NT2/D1 (cell line): ENCODE measurements around the gene ADGRF4.

ENCODE experiments used
- DNase-seq: peaks from one replicate; pipeline ENCODE4 v3.0.0-alpha.2; 2011; ENCODE audit warnings: low read depth, low spot score
- H3K27me3 ChIP-seq: 2 replicates; pipeline ENCODE4 v1.6.0; 2011; ENCODE audit warnings: mild to moderate bottlenecking; ENCODE audit not compliant: insufficient read length, insufficient read depth
- H3K36me3 ChIP-seq: 2 replicates; pipeline ENCODE4 v1.6.1; 2011; ENCODE audit warnings: mild to moderate bottlenecking, low read length, mixed read lengths; ENCODE audit not compliant: insufficient read depth, insufficient read length
- H3K4me1 ChIP-seq: 2 replicates; pipeline ENCODE4 v1.5.1; 2011; ENCODE audit not compliant: insufficient read depth, insufficient read length
- H3K4me3 ChIP-seq: 2 replicates; pipeline ENCODE4 v1.5.1; 2011; ENCODE audit warnings: low read depth; ENCODE audit not compliant: insufficient read length
- H3K9ac ChIP-seq: 2 replicates; pipeline ENCODE4 v1.6.0; 2011; ENCODE audit warnings: low read depth; ENCODE audit not compliant: insufficient read length
- H3K9me3 ChIP-seq: 2 replicates; pipeline ENCODE4 v1.5.1; 2011; ENCODE audit warnings: mild to moderate bottlenecking, low read length; ENCODE audit not compliant: insufficient read depth
- SUZ12 ChIP-seq: IDR thresholded peaks from 2 replicates; pipeline ENCODE4 v1.6.1; 2011; ENCODE audit not compliant: insufficient read length, insufficient read depth; ENCODE audit errors: extremely low read depth
- YY1 ChIP-seq: IDR thresholded peaks from 2 replicates; pipeline ENCODE4 v1.6.1; 2011; ENCODE audit not compliant: insufficient read length, insufficient read depth
- ZNF274 ChIP-seq: IDR thresholded peaks from 2 replicates; pipeline ENCODE4 v1.6.1; 2011; ENCODE audit warnings: mild to moderate bottlenecking, low read depth, low read length

ADGRF4 gene

GRCh38 chr6:47687432-47687831, 10.9 kb upstream of the ADGRF4 start:
- H3K4me1 ChIP-seq, result no peaks in the 10 kb centered on the region
- DNase-seq, result no peak
- no peaks in the 10 kb centered on the region for H3K27me3 ChIP-seq
- no peak overlapping the region for H3K9ac ChIP-seq
- H3K4me3 ChIP-seq, result no peak overlapping the region
- TF ChIP-seq ZNF274 (no peak), SUZ12 (no peak), YY1 (no peak)
- no peaks in the 10 kb centered on the region for H3K9me3 ChIP-seq
- H3K36me3 ChIP-seq, result no peaks in the 10 kb centered on the region

- TF ChIP-seq ZNF274 (no peak), YY1 (no peak), SUZ12 (no peak)
- Histone ChIP-seq H3K36me3 (no peaks in the 10 kb centered on the region), H3K9ac (no peak overlapping the region), H3K27me3 (no peaks in the 10 kb centered on the region), H3K4me3 (no peak overlapping the region), H3K9me3 (no peaks in the 10 kb centered on the region), H3K4me1 (no peaks in the 10 kb centered on the region)
- DNase-seq, result no peak
These were observed 8.2 kb upstream of the ADGRF4 start for GRCh38 chr6:47690214-47690613.

DNA sequence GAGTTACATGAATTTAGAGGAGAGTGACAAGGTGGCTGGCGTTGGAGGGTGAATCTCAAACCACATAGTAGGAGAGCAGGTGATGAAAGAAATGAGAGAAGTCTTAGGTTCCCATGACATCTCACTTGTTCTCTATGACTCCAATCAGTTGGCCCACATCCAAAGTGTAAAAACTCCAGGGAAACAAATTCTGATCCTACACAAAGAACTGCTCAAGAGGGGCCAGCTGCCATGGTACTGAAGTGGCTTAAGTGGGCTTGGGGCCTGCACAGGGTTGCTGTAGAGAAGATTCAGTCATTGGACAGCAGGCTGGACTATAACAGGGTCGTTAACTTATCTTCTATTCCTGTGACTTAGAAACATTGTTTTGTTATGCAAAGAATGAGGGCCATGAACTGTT, 7.6 kb upstream of the ADGRF4 start:
- H3K9me3 ChIP-seq, result no peaks in the 10 kb centered on the region
- H3K9ac ChIP-seq, result no peak overlapping the region
- no peaks in the 10 kb centered on the region for H3K27me3 ChIP-seq
- H3K4me3 ChIP-seq, result no peak overlapping the region
- no peaks in the 10 kb centered on the region for H3K36me3 ChIP-seq
- no peak for TF ChIP-seq ZNF274
- no peak for TF ChIP-seq YY1
- no peak for TF ChIP-seq SUZ12
- no peaks in the 10 kb centered on the region for H3K4me1 ChIP-seq
- DNase-seq, result no peak

DNA sequence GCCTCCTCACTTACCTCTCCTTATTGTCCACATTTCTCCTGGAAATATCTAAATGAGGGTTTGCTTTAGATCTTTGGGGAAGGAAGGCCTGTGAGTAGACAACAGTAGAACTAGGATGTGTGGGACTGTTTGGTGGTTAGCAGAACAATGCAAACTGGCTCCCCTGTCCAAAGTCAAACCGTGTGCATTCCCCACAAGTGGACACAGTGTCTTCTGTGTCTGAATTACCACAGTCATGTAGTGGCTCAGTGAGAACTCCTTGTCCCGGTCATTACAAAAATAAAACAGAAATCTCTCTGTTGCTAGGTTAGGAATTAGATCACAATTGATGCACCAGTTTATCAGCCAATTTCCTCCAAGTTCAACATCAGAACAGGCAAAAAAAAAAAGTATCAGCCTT, 455 bp upstream of the ADGRF4 start:
- Histone ChIP-seq H3K9me3 (no peaks in the 10 kb centered on the region), H3K4me3 (no peak overlapping the region), H3K36me3 (no peaks in the 10 kb centered on the region), H3K9ac (no peak overlapping the region), H3K27me3 (no peaks in the 10 kb centered on the region), H3K4me1 (no peaks in the 10 kb centered on the region)
- TF ChIP-seq YY1 (no peak), SUZ12 (no peak), ZNF274 (no peak)
- no peak for DNase-seq

- TF ChIP-seq YY1 (no peak), SUZ12 (no peak)
- no peaks in the 10 kb centered on the region for H3K9me3 ChIP-seq
- H3K27me3 ChIP-seq, result no peaks in the 10 kb centered on the region
- H3K9ac ChIP-seq, result no peak overlapping the region
- no peak overlapping the region for H3K4me3 ChIP-seq
- H3K36me3 ChIP-seq, result no peaks in the 10 kb centered on the region
- H3K4me1 ChIP-seq, result no peaks in the 10 kb centered on the region
- no peak for DNase-seq
These were observed 1.7 kb downstream of the ADGRF4 start for GRCh38 chr6:47700053-47700452.

DNA sequence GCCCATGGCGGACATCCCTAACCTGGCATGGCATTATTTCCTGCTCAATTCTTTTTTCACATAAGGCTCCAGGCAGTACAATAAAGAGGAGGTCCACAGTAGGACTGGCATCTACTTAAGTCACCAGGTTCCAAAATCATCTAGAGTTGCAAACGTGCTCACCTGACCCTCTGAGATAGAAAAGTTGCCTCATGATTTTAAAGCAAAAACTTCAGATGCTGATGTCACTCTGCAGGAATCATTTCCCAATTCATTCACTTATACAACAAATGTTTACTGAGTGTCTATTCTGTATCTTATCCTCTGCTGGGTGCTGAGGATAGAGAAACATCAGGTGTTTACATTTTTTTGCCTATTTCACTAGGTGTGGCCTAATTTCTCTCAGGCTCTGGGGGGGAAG, 2.2 kb downstream of the ADGRF4 start:
- H3K27me3 ChIP-seq, result no peaks in the 10 kb centered on the region
- H3K9ac ChIP-seq, result no peak overlapping the region
- no peaks in the 10 kb centered on the region for H3K4me1 ChIP-seq
- no peak overlapping the region for H3K4me3 ChIP-seq
- no peaks in the 10 kb centered on the region for H3K36me3 ChIP-seq
- no peaks in the 10 kb centered on the region for H3K9me3 ChIP-seq
- TF ChIP-seq ZNF274, result no peak
- TF ChIP-seq SUZ12, result no peak
- no peak for TF ChIP-seq YY1
- DNase-seq, result no peak

GRCh38 chr6:47701363-47701762, 3.0 kb downstream of the ADGRF4 start:
- Histone ChIP-seq H3K27me3 (no peaks in the 10 kb centered on the region), H3K36me3 (no peaks in the 10 kb centered on the region), H3K9me3 (no peaks in the 10 kb centered on the region), H3K4me1 (no peaks in the 10 kb centered on the region), H3K9ac (no peak overlapping the region), H3K4me3 (no peak overlapping the region)
- no peak for TF ChIP-seq SUZ12
- no peak for DNase-seq

GRCh38 chr6:47709160-47709559, 10.8 kb downstream of the ADGRF4 start:
- Histone ChIP-seq H3K9ac (no peak overlapping the region), H3K9me3 (no peaks in the 10 kb centered on the region; the same call in 1 of the 2 replicates), H3K4me3 (no peak overlapping the region), H3K4me1 (no peaks in the 10 kb centered on the region), H3K36me3 (no peaks in the 10 kb centered on the region), H3K27me3 (no peaks in the 10 kb centered on the region)
- TF ChIP-seq SUZ12 (no peak), YY1 (no peak), ZNF274 (no peak)
- no peak for DNase-seq
